ENCODE results near the gene DENND2A.

The DENND2A gene

DNA sequence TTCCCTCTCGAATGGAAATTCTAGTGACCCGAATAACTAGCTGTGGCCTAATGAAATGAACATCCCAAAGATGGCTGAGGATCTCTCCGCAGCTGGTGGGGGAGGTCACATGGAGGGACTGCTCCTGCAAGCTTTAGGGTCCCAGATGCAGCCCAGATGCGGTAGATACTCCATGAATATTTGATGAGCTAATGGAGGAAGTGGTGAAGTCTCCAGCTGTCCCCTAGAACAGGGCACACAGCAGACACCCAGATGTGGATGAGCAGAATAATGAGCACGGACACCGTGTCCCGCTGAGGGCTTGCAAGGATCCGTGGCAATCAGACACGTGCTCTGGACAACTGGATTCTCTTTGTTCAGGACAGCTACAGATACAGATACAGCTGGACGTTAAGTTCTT lies 59.2 kb downstream of the DENND2A start:
- Histone ChIP-seq H3K27ac (replicated peaks) (no peak overlapping the region), H3K27me3 (ENCODE audit: insufficient read depth, poor library complexity, severe bottlenecking) (no peaks in the 10 kb centered on the region), H3K4me3 (replicated peaks; ENCODE audit: insufficient read depth, low read length) (no peak overlapping the region)
- TF ChIP-seq GABPA (IDR thresholded peaks at IDR 0.05; ENCODE audit: low read depth) = no peak
- TF ChIP-seq, protein P1, sequence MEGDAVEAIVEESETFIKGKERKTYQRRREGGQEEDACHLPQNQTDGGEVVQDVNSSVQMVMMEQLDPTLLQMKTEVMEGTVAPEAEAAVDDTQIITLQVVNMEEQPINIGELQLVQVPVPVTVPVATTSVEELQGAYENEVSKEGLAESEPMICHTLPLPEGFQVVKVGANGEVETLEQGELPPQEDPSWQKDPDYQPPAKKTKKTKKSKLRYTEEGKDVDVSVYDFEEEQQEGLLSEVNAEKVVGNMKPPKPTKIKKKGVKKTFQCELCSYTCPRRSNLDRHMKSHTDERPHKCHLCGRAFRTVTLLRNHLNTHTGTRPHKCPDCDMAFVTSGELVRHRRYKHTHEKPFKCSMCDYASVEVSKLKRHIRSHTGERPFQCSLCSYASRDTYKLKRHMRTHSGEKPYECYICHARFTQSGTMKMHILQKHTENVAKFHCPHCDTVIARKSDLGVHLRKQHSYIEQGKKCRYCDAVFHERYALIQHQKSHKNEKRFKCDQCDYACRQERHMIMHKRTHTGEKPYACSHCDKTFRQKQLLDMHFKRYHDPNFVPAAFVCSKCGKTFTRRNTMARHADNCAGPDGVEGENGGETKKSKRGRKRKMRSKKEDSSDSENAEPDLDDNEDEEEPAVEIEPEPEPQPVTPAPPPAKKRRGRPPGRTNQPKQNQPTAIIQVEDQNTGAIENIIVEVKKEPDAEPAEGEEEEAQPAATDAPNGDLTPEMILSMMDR (IDR thresholded peaks at IDR 0.05; ENCODE audit: insufficient read depth, low read length) = no peak
- no peak for TF ChIP-seq POLR2AphosphoS5 (IDR thresholded peaks at IDR 0.05; ENCODE audit: low read depth)
- no peak for TF ChIP-seq SPI1 (IDR thresholded peaks at IDR 0.05; ENCODE audit: borderline replicate concordance, low read depth)
- DNase-seq (ENCODE audit: low read depth in 1 of 2, low spot score in 1 of 2) = no peak

DNA sequence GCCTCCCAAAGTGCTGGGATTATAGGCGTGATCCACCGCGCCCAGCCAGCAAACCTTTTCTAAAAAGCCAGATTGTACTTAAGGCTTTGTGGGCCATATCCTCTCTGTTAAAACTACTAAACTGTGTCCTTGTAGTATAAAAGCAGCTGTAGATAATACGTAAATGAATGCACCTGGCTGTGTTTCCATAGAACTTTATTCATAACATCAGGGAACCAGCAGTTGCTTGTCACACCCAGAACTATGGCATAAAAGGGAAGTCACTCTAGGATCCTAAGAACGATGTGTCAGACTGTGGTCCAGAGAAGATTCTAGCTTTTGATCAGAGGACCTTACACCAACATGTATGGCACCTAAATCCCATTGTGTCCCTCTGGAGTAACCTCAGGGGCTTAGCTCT lies 63.0 kb downstream of the DENND2A start:
- peaks cover 3% of the 10 kb centered on the region for H3K27me3 ChIP-seq (ENCODE audit: insufficient read depth, poor library complexity, severe bottlenecking)
- no peak overlapping the region for H3K27ac ChIP-seq (replicated peaks)
- no peak overlapping the region for H3K4me3 ChIP-seq (replicated peaks; ENCODE audit: insufficient read depth, low read length)
- DNase-seq (ENCODE audit: low read depth in 1 of 2, low spot score in 1 of 2) = no peak
- no peak for TF ChIP-seq SPI1 (IDR thresholded peaks at IDR 0.05; ENCODE audit: borderline replicate concordance, low read depth)
- TF ChIP-seq, protein P2, sequence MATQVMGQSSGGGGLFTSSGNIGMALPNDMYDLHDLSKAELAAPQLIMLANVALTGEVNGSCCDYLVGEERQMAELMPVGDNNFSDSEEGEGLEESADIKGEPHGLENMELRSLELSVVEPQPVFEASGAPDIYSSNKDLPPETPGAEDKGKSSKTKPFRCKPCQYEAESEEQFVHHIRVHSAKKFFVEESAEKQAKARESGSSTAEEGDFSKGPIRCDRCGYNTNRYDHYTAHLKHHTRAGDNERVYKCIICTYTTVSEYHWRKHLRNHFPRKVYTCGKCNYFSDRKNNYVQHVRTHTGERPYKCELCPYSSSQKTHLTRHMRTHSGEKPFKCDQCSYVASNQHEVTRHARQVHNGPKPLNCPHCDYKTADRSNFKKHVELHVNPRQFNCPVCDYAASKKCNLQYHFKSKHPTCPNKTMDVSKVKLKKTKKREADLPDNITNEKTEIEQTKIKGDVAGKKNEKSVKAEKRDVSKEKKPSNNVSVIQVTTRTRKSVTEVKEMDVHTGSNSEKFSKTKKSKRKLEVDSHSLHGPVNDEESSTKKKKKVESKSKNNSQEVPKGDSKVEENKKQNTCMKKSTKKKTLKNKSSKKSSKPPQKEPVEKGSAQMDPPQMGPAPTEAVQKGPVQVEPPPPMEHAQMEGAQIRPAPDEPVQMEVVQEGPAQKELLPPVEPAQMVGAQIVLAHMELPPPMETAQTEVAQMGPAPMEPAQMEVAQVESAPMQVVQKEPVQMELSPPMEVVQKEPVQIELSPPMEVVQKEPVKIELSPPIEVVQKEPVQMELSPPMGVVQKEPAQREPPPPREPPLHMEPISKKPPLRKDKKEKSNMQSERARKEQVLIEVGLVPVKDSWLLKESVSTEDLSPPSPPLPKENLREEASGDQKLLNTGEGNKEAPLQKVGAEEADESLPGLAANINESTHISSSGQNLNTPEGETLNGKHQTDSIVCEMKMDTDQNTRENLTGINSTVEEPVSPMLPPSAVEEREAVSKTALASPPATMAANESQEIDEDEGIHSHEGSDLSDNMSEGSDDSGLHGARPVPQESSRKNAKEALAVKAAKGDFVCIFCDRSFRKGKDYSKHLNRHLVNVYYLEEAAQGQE (IDR thresholded peaks at IDR 0.05; ENCODE audit: insufficient replicate concordance, low read depth) = no peak
- TF ChIP-seq, protein P1 (IDR thresholded peaks at IDR 0.05; ENCODE audit: insufficient read depth, low read length) = no peak

DNA sequence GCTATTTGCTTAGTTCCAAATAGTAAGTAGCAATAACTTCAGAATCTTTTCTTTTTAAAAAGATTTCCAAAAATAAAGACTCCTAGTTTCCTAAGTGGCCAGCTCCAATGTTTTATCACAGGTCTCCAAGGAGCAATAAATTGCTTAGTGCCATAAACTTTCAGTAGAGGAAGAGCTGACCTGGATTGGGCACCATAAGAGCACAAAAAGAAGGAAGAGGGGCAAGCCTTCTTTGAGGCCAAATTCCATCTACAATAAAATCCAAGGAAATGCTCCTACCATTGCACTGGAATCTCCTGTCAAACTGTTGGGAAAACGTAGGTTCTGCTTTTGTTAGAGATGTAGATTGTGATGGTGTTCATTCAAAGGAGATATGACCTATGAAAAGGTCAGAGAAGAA lies 64.0 kb downstream of the DENND2A start:
- TF ChIP-seq, protein P2 (IDR thresholded peaks at IDR 0.05; ENCODE audit: insufficient replicate concordance, low read depth) = no peak
- TF ChIP-seq SPI1 (IDR thresholded peaks at IDR 0.05; ENCODE audit: borderline replicate concordance, low read depth) (no peak), POLR2AphosphoS5 (IDR thresholded peaks at IDR 0.05; ENCODE audit: low read depth) (no peak), GABPA (IDR thresholded peaks at IDR 0.05; ENCODE audit: low read depth) (no peak)
- TF ChIP-seq, protein P1 (IDR thresholded peaks at IDR 0.05; ENCODE audit: insufficient read depth, low read length) = no peak
- no peak for DNase-seq (ENCODE audit: low read depth in 1 of 2, low spot score in 1 of 2)
- peaks cover 6% of the 10 kb centered on the region for H3K27me3 ChIP-seq (ENCODE audit: insufficient read depth, poor library complexity, severe bottlenecking)
- H3K27ac ChIP-seq (replicated peaks) = no peak overlapping the region
- H3K4me3 ChIP-seq (replicated peaks; ENCODE audit: insufficient read depth, low read length) = no peak overlapping the region

DNA sequence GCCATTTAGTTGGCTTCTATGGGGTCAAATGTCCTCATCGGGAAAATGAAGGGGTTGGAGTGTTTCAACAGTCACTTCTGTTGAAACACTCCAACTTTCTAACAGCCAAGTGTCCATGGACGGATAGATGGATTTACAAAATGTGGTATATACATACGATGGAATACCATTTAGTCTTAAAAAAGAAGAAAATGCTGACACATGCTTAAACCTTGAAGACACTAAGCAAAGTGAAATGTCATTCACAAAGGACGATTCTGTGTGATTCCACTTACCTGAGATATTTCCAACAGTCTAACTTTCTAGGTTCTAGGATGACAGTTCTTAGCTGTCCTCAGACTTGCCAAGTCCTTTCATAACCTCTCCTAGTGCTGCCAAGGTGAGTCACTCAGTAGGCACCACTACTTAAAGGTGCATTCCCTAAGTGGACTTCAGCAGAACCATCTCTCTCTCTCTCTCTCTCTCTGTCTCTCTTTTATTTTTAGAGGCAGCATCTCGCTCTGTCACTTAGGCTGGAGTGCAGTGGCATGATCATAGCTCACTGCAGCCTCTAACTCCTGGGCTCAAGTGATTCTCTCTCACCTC lies 69.0 kb downstream of the DENND2A start:
- no peak for DNase-seq (ENCODE audit: low read depth in 1 of 2, low spot score in 1 of 2)
- Histone ChIP-seq H3K4me3 (replicated peaks; ENCODE audit: insufficient read depth, low read length) (no peak overlapping the region), H3K27me3 (ENCODE audit: insufficient read depth, poor library complexity, severe bottlenecking) (peaks cover 10% of the 10 kb centered on the region), H3K27ac (replicated peaks) (no peak overlapping the region)
- TF ChIP-seq, protein P1 (IDR thresholded peaks at IDR 0.05; ENCODE audit: insufficient read depth, low read length) = no peak
- no peak for TF ChIP-seq GABPA (IDR thresholded peaks at IDR 0.05; ENCODE audit: low read depth)
- TF ChIP-seq, protein P2 (IDR thresholded peaks at IDR 0.05; ENCODE audit: insufficient replicate concordance, low read depth) = no peak
- TF ChIP-seq SPI1 (IDR thresholded peaks at IDR 0.05; ENCODE audit: borderline replicate concordance, low read depth) = no peak
- TF ChIP-seq POLR2AphosphoS5 (IDR thresholded peaks at IDR 0.05; ENCODE audit: low read depth) = no peak

Measured in HL-60 (cell line).